Measurements from ENCODE around the gene ADA.

DNA sequence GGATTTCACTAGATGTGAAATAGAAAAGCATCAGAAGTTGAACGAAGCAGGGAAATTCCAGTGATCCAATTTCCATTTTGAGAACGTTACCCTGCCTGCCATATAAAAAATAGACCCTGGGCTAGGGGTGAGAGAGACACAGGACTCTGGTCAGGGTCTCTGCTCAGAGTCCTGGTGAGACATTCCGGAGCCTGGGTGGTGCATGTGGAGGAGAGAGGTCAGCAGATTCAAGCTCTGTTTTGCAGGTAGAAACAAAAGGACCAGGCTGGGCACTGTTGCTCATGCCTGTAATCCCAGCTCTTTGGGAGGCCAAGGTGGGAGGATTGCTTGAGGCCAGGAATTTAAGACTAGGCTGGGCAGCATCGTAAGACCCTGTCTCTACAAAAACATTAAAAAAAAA is 51.2 kb downstream of the ADA start:
- TF ChIP-seq, protein P1, sequence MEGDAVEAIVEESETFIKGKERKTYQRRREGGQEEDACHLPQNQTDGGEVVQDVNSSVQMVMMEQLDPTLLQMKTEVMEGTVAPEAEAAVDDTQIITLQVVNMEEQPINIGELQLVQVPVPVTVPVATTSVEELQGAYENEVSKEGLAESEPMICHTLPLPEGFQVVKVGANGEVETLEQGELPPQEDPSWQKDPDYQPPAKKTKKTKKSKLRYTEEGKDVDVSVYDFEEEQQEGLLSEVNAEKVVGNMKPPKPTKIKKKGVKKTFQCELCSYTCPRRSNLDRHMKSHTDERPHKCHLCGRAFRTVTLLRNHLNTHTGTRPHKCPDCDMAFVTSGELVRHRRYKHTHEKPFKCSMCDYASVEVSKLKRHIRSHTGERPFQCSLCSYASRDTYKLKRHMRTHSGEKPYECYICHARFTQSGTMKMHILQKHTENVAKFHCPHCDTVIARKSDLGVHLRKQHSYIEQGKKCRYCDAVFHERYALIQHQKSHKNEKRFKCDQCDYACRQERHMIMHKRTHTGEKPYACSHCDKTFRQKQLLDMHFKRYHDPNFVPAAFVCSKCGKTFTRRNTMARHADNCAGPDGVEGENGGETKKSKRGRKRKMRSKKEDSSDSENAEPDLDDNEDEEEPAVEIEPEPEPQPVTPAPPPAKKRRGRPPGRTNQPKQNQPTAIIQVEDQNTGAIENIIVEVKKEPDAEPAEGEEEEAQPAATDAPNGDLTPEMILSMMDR (IDR thresholded peaks at IDR 0.05): no peak
- TF ChIP-seq POLR2AphosphoS5 (IDR thresholded peaks at IDR 0.05): no peak
- TF ChIP-seq EP300 (IDR thresholded peaks at IDR 0.05): no peak
